GM21529 (cell line): ENCODE results near the gene ABRAXAS1.

Experiments
- ATAC-seq: cut with Tn5 transposase; IDR thresholded peaks from one replicate; pipeline ENCODE4 v1.9.1; 2021; ENCODE audit not compliant: unreplicated experiment

ABRAXAS1 gene

DNA sequence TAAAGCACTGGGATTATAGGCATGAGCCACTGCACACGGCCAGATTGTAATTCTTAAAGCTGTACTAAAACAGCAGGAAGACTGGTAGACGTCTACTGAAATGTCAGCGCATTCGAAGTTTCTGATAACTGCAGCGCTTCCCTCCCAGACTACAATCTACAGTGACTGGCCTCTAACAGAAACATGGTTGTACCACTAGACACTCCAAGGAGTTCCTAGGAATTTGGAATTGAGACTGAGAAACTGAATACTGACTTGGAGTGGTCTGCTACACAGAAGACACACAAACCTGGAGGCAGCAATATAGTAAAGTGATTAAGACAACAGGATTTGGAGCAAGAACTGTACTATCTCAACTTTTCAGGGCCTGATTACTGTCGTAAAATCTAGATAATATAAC, 30.2 kb downstream of the ABRAXAS1 start:
- no peak for ATAC-seq

DNA sequence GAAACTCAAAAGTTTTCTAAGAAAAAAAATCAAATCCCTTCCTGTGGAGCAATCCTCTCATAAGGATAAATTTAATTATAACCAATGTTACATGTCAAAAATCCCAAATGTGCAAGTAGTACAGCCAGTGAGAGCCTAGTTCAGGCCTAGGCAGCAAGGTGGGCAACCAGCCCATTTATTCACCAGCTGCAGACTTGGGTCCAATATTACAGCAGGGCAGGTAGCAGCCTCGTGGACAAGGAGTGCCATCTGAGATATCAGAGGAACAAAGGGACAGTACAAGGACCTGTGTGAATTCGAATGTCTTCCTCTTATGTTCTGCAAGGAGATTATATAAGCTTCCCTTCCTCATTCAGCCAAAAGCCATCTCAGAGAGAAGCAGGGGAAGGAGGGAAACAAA, 35.9 kb downstream of the ABRAXAS1 start:
- no peak for ATAC-seq

GRCh38 chr4:83440899-83441298, 44.0 kb downstream of the ABRAXAS1 start:
- ATAC-seq, result no peak

DNA sequence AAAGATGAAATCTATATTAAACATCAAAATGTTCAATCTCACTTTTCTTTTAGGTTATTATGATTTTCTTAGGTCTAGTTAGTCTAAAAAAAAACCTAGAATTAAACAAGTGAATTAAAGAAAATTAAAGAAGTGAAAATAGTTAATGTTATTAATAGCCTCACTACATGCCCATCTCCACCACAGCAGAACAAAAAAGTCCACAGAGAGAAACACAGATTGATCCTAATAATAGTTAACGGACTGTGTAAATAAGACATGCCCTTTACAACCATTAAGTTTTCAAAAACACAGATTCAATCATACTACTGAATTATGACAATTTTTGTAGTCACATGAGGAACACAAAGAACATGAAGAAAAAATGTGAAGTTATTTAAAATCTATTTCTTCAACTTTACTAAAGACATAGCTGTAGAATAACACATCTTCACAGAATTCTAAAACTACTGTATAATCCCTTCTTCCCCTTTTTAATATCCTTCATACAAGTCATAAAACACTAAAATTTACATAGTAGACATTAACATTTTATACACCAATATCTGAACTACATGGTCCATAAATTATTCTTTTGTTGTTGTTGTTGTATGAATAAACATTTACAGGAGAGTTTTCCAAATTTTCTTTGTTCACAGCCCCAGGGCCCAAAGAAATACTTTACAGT, 44.6 kb downstream of the ABRAXAS1 start:
- no peak for ATAC-seq

- ATAC-seq, result no peak
These were observed 46.2 kb downstream of the ABRAXAS1 start for GRCh38 chr4:83438719-83439118.

GRCh38 chr4:83436680-83437079, 48.2 kb downstream of the ABRAXAS1 start:
- ATAC-seq, result no peak

GRCh38 chr4:83431200-83431599, 53.7 kb downstream of the ABRAXAS1 start:
- no peak for ATAC-seq

GRCh38 chr4:83418211-83418610, 66.7 kb downstream of the ABRAXAS1 start:
- no peak for ATAC-seq

- ATAC-seq, result no peak
These were observed 67.3 kb downstream of the ABRAXAS1 start for GRCh38 chr4:83417566-83417965.

- ATAC-seq, result no peak
These were observed 71.2 kb downstream of the ABRAXAS1 start for GRCh38 chr4:83413676-83414075.
